ENCODE measurements around the gene TSHZ2. TPM values are rescaled to one million over a fixed set of nuclear protein-coding genes. Genes with fewer than 3 reads are reported as not detected.
"Not testable (repeated sequence)": the region's sequence is repeated elsewhere in the genome, so short reads cannot be mapped to it uniquely, and the experiment has no call there.

The TSHZ2 gene
- polyA plus RNA-seq, 1 donor = 10.7 TPM

GRCh38 chr20:53536382-53536781, 564.2 kb downstream of the TSHZ2 start:
- no CpG with 5 or more reads among the region's 3 CpGs for WGBS (ENCODE audit: insufficient coverage, low lambda C conversion rate)
- H3K27me3 ChIP-seq (ENCODE audit: control insufficient read depth, insufficient read depth, low read length); DNase-seq: not testable (repeated sequence)

GRCh38 chr20:53539516-53539915, 567.4 kb downstream of the TSHZ2 start:
- Histone ChIP-seq H3K4me1 (ENCODE audit: control insufficient read depth, insufficient read depth, low read length) (no peaks in the 10 kb centered on the region), H3K4me3 (ENCODE audit: low read length) (no peak overlapping the region)
- no CpG with 5 or more reads among the region's 4 CpGs for WGBS (ENCODE audit: insufficient coverage, low lambda C conversion rate)

More at GRCh38 chr20:53536382-53536781, 564.2 kb downstream of the TSHZ2 start:
- not testable (repeated sequence) for H3K9me3 ChIP-seq (ENCODE audit: control insufficient read depth, low read depth, low read length); H3K36me3 ChIP-seq (ENCODE audit: control insufficient read depth, insufficient read depth, low read length); H3K4me3 ChIP-seq (ENCODE audit: low read length); H3K4me1 ChIP-seq (ENCODE audit: control insufficient read depth, insufficient read depth, low read length); H3K27ac ChIP-seq (ENCODE audit: low read length)

More at GRCh38 chr20:53539516-53539915, 567.4 kb downstream of the TSHZ2 start:
- H3K36me3 ChIP-seq (ENCODE audit: control insufficient read depth, insufficient read depth, low read length) = no peaks in the 10 kb centered on the region
- no peaks in the 10 kb centered on the region for H3K27me3 ChIP-seq (ENCODE audit: control insufficient read depth, insufficient read depth, low read length)
- H3K9me3 ChIP-seq (ENCODE audit: control insufficient read depth, low read depth, low read length) = no peaks in the 10 kb centered on the region
- DNase-seq = no peak
- H3K27ac ChIP-seq (ENCODE audit: low read length) = no peak overlapping the region

All from large intestine (tissue), 3 donors.